Ovary (tissue), 9 donors: Measurements from ENCODE around the gene TAF11. TPM values are rescaled to one million over a fixed set of nuclear protein-coding genes. Genes with fewer than 3 reads are reported as not detected.

Source experiments
- DNase-seq, 5 donors: peaks; one replicate each; pipeline ENCODE4 v3.0.0-alpha.2; 2019 to 2020
- H3K27ac ChIP-seq, 2 donors: fragments of 200-600 bp; one replicate each; pipeline versions ENCODE4 v1.5.1 to v1.8.0; 2019 to 2022
- H3K27me3 ChIP-seq: fragments of 200-600 bp; one replicate; pipeline ENCODE4 v1.8.0; 2022
- H3K36me3 ChIP-seq: fragments of 200-600 bp; sonication (generic); one replicate; pipeline ENCODE4 v1.5.1; 2019
- H3K4me1 ChIP-seq: one replicate; pipeline ENCODE4 v1.8.1; 2013; ENCODE audit warnings: mild to moderate bottlenecking, moderate library complexity; ENCODE audit not compliant: insufficient read depth
- H3K4me3 ChIP-seq: fragments of 200-600 bp; sonication (generic); one replicate; pipeline ENCODE4 v1.5.1; 2017
- H3K9me3 ChIP-seq, 2 donors: fragments of 200-600 bp in 1 of 2; sonication (generic) in 1 of 2; one replicate each; pipeline versions ENCODE4 v1.5.1 to v1.8.1; 2013 to 2019; ENCODE audit warnings: mild to moderate bottlenecking in 1 of 2, moderate library complexity in 1 of 2
- CTCF ChIP-seq, 3 donors: fragments of 450-650 bp in 2 of 3; fragments of 200-600 bp in 1 of 3; IDR thresholded peaks; one replicate each; pipeline versions ENCODE4 v1.5.1 to v1.8.0; 2016 to 2022; ENCODE audit warnings: antibody characterized with exemption in 3 of 3, mild to moderate bottlenecking in 1 of 3
- EP300 ChIP-seq: sonication (generic); formaldehyde crosslinking; IDR thresholded peaks from one replicate; pipeline ENCODE4 v1.6.1; 2017; ENCODE audit warnings: antibody characterized with exemption
- POLR2A ChIP-seq: fragments of 450-650 bp; IDR thresholded peaks from one replicate; pipeline ENCODE4 v1.6.1; 2017; ENCODE audit warnings: antibody characterized with exemption, mild to moderate bottlenecking, moderate library complexity
- WGBS, 3 donors: extraction: QIAGEN DNeasy Blood & Tissue Kit in 1 of 3; methylation state at CpG; one replicate each; pipeline versions ENCODE4 v1.1.5 to v1.1.7; 2013 to 2017; 5-methylcytosine and 5-hydroxymethylcytosine counted together
- intact Hi-C, 4 donors: fragments of 100-400 bp; cut with DNase I; formaldehyde crosslinking; loops; one replicate each; pipeline versions ENCODE4 v1.11.0 to v1.15.1; 2022 to 2023
- polyA plus RNA-seq, 2 donors: library from polyadenylated mRNA; stranded (reverse); fragments of 200-250 nt in 1 of 2; fragments of 350-450 nt in 1 of 2; fragmentation: Illumina TruSeq in 1 of 2; extraction: RNeasy Lipid Tissue Mini Kit (QIAGEN cat#74804) in 1 of 2; gene quantifications; one replicate each; pipeline ENCODE4 v1.2.3, GENCODE V29; 2013 to 2014
- total RNA-seq, 7 donors: library from RNA; depleted of rRNA in 2 of 7; stranded (reverse); fragments of >200 nt in 2 of 7; fragmentation: NEBNext Ultra II Directional in 3 of 7; extraction: Animal tissue kit (Norgen Biotek cat#: 25700) in 3 of 7; gene quantifications; one replicate each; pipeline versions ENCODE4 v1.1.0 to v1.2.4, GENCODE V29; 2016 to 2023
- donor health status: DM: no; HTN: no; CAD: no; lungs with moderate emphysema.
- donor health status: DM: no; HTN: no; CAD: no.
- donor health status: Bipolar disorder and iron deficiency.
- donor health status: DM: yes; HTN: yes; CAD: no.
- donor health status: DM: no; HTN: no; CAD: no.
- donor health status: DM: yes; HTN: yes; CAD: no.

Gene TAF11
- total and polyA plus RNA-seq, 9 donors = 16.0 to 30.8 (median 19.4) TPM

DNA sequence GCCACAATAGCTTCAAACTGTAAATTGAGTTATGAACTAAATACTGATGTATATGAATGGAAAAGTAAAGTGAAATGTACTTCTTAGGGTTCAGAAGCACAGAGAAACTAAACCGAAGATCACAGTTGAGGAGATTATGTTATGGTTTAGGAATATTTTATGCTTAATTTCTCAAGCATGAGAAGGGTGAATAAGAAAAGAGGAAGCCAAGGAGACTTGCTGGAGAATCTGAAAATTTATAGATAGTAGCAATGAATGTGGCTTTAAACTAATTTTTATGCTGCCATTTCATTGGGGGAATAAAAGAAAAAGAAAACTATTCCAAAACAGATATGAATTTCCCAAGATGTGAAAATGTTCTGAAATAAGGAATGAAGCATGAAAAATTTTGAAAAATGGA, 6.9 kb upstream of the TAF11 start:
- H3K36me3 ChIP-seq = no peaks in the 10 kb centered on the region
- WGBS, 3 donors = 79 to 89% (median 84%) methylated on average over 1 of the region's 1 CpG
- H3K27ac ChIP-seq = no peak overlapping the region

GRCh38 chr6:34891296-34891695, 3.5 kb upstream of the TAF11 start:
- Histone ChIP-seq H3K9me3 (no peaks in the 10 kb centered on the region), H3K4me3 (no peak overlapping the region), H3K27ac (no peak overlapping the region), H3K4me1 (peaks cover 5% of the 10 kb centered on the region), H3K27me3 (no peaks in the 10 kb centered on the region), H3K36me3 (no peaks in the 10 kb centered on the region)
- DNase-seq = no peak
- TF ChIP-seq EP300 (no peak), CTCF (IDR thresholded peaks at IDR 0.05) (no peak), POLR2A (no peak)
- 96 to 100% (median 97%) methylated on average over 2 of the region's 2 CpGs for WGBS, 3 donors
- intact Hi-C loops = loop anchor here in 1 of 4 donors (10.0 kb wide), 1 partner anchor 64 kb away; no protein-coding TSS in a partner anchor

More for the DNA sequence above, 6.9 kb upstream of the TAF11 start:
- H3K4me3 ChIP-seq = no peak overlapping the region
- H3K9me3 ChIP-seq = no peaks in the 10 kb centered on the region
- H3K4me1 ChIP-seq = peaks cover 3% of the 10 kb centered on the region
- intact Hi-C loops = loop anchor here in 1 of 4 donors (10.0 kb wide), 1 partner anchor 60 kb away; no protein-coding TSS in a partner anchor
- TF ChIP-seq CTCF (IDR thresholded peaks at IDR 0.05) (no peak), POLR2A (no peak), EP300 (no peak)
- no peak for DNase-seq
- H3K27me3 ChIP-seq = no peaks in the 10 kb centered on the region

GRCh38 chr6:34890533-34890925, 2.7 kb upstream of the TAF11 start:
- Histone ChIP-seq H3K4me1 (peaks cover 5% of the 10 kb centered on the region), H3K36me3 (no peaks in the 10 kb centered on the region), H3K27ac (no peak overlapping the region), H3K27me3 (no peaks in the 10 kb centered on the region), H3K9me3 (no peaks in the 10 kb centered on the region), H3K4me3 (peak overlapping the region; percentile 88)
- intact Hi-C loops = loop anchor here in 1 of 4 donors (10.0 kb wide), 1 partner anchor 64 kb away; no protein-coding TSS in a partner anchor
- WGBS, 3 donors = 25 to 28% (median 27%) methylated on average over 7 of the region's 7 CpGs
- no peak for DNase-seq
- TF ChIP-seq EP300 = no peak
- no peak for TF ChIP-seq POLR2A
- no peak for TF ChIP-seq CTCF (IDR thresholded peaks at IDR 0.05)

GRCh38 chr6:34888874-34889555, 1.2 kb upstream of the TAF11 start, which contains the start of gene ANKS1A:
ANKS1A (plus strand) TSS chr6:34889255; CDS start chr6:34889403, 148 bp downstream.
- DNase-seq = peak; percentile 88 to 92 (median 90)
- Histone ChIP-seq H3K27ac (peak within 1 kb of the TSS; percentile 75 to 79), H3K4me3 (peak within 1 kb of the TSS; percentile 88), H3K27me3 (no peaks in the 10 kb centered on the region), H3K9me3 (no peaks in the 10 kb centered on the region), H3K36me3 (no peaks in the 10 kb centered on the region), H3K4me1 (peaks cover 5% of the 10 kb centered on the region)
- TF ChIP-seq POLR2A (peak; percentile 87), CTCF (IDR thresholded peaks at IDR 0.05) (no peak), EP300 (no peak)
- intact Hi-C loops = loop anchor here in 2 of 4 donors (5.0 to 10.0 kb wide), 2 partner anchors 96 to 132 kb away; partner anchors contain the start of gene SNRPC (in 1 of the 2)
- 0 to 1% (median 1%) methylated on average over 48 to 60 of the region's 60 CpGs for WGBS, 3 donors
